Thymus (tissue), 14 donors: Measurements from ENCODE around the gene SPEM3. TPM values are rescaled to one million over a fixed set of nuclear protein-coding genes. Genes with fewer than 3 reads are reported as not detected.

Source experiments
- DNase-seq, 9 donors: peaks; one replicate each; pipeline ENCODE4 v3.0.0-alpha.2; 2013; ENCODE audit warnings: low spot score in 9 of 9, low read depth in 6 of 9, missing footprints in 1 of 9
- H3K27ac ChIP-seq, 2 donors: one replicate each; pipeline ENCODE4 v1.5.1; 2013; ENCODE audit warnings: control low read depth in 1 of 2, low read depth in 1 of 2, low read length in 1 of 2, mild to moderate bottlenecking in 1 of 2, moderate library complexity in 1 of 2
- H3K27me3 ChIP-seq, 2 donors: one replicate each; pipeline ENCODE4 v1.5.1; 2013; ENCODE audit warnings: low read length in 1 of 2; ENCODE audit not compliant: control insufficient read depth in 2 of 2, insufficient read depth in 1 of 2
- H3K36me3 ChIP-seq, 2 donors: one replicate each; pipeline ENCODE4 v1.5.1; 2013; ENCODE audit warnings: low read length in 1 of 2, mild to moderate bottlenecking in 1 of 2, moderate library complexity in 1 of 2; ENCODE audit not compliant: control insufficient read depth in 2 of 2, insufficient read depth in 2 of 2
- H3K4me1 ChIP-seq, 2 donors: one replicate each; pipeline ENCODE4 v1.5.1; 2013; ENCODE audit warnings: low read length in 2 of 2; ENCODE audit not compliant: control insufficient read depth in 2 of 2, insufficient read depth in 2 of 2
- H3K4me3 ChIP-seq, 2 donors: one replicate each; pipeline ENCODE4 v1.5.1; 2013; ENCODE audit warnings: low read length in 2 of 2, control low read depth in 1 of 2, mild to moderate bottlenecking in 1 of 2
- H3K9me3 ChIP-seq, 2 donors: one replicate each; pipeline ENCODE4 v1.5.1; 2013; ENCODE audit warnings: low read length in 1 of 2, mild to moderate bottlenecking in 1 of 2; ENCODE audit not compliant: control insufficient read depth in 2 of 2, insufficient read depth in 1 of 2
- WGBS: extraction: QIAGEN DNeasy Blood & Tissue Kit; methylation state at CpG from one replicate; pipeline ENCODE4 v1.1.7; 2013; 5-methylcytosine and 5-hydroxymethylcytosine counted together
- long read RNA-seq, 10 donors: transcript quantifications; one replicate each; lab custom pipeline, GENCODE V29; 2026
- polyA plus RNA-seq: library from polyadenylated mRNA; stranded (reverse); fragments of 200-250 nt; gene quantifications from one replicate; pipeline ENCODE4 v1.2.3, GENCODE V29; 2013
- total RNA-seq: library from RNA; stranded (reverse); fragments of 120-200 nt; gene quantifications from one replicate; pipeline ENCODE4 v1.2.4, GENCODE V29; 2013
- donor health status: healthy.

SPEM3 gene
- total RNA-seq (not detected), polyA plus RNA-seq (not detected)
- long read RNA-seq, donor 1 = 0 reads
- long read RNA-seq, donor 2 = 0 reads
- long read RNA-seq, donor 3 = 0 reads
- long read RNA-seq, donor 4 = 0 reads
- long read RNA-seq, donor 5 = 0 reads
- long read RNA-seq, donor 6 = 0 reads
- long read RNA-seq, donor 7 = 0 reads
- long read RNA-seq, donor 8 = 0 reads
- long read RNA-seq, donor 9 = 0 reads
- long read RNA-seq, donor 10 = 0 reads

- Histone ChIP-seq H3K4me1 (no peaks in the 10 kb centered on the region), H3K27ac (no peak within 1 kb of the TSS), H3K9me3 (no peaks in the 10 kb centered on the region), H3K36me3 (no peaks in the 10 kb centered on the region), H3K27me3 (peaks cover 0 to 6% of the 10 kb centered on the region in 2 donors), H3K4me3 (no peak within 1 kb of the TSS)
- DNase-seq = no peak
- 91% methylated on average over 5 of the region's 5 CpGs for WGBS
These were observed at the start of gene SPEM3 for GRCh38 chr17:7428557-7428956. TSS of gene SPEM3 (plus strand) at chr17:7428857. CDS start at chr17:7428903, 46 bp downstream.

GRCh38 chr17:7379134-7379533, 49.5 kb upstream of the SPEM3 start:
- peaks cover 34 to 64% of the 10 kb centered on the region in 2 donors for H3K27me3 ChIP-seq
- no peaks in the 10 kb centered on the region for H3K36me3 ChIP-seq
- H3K9me3 ChIP-seq = peaks cover 0 to 6% of the 10 kb centered on the region in 2 donors
- H3K4me3 ChIP-seq = no peak overlapping the region
- peaks cover 0 to 10% of the 10 kb centered on the region in 2 donors for H3K4me1 ChIP-seq
- H3K27ac ChIP-seq = no peak overlapping the region
- no peak for DNase-seq
- 98% methylated on average over 3 of the region's 3 CpGs for WGBS

GRCh38 chr17:7380321-7380720, 48.3 kb upstream of the SPEM3 start:
- H3K27me3 ChIP-seq = peaks cover 34 to 69% of the 10 kb centered on the region in 2 donors
- no peak overlapping the region for H3K4me3 ChIP-seq
- no peak for DNase-seq
- WGBS = 77% methylated on average over 7 of the region's 7 CpGs
- H3K9me3 ChIP-seq = peaks cover 0 to 6% of the 10 kb centered on the region in 2 donors
- no peaks in the 10 kb centered on the region for H3K36me3 ChIP-seq
- H3K4me1 ChIP-seq = peaks cover 2 to 17% of the 10 kb centered on the region in 2 donors
- no peak overlapping the region for H3K27ac ChIP-seq

GRCh38 chr17:7380855-7381683, 47.6 kb upstream of the SPEM3 start, which contains the start of gene TNK1:
TSS of gene TNK1 (plus strand) at chr17:7381089. CDS start at chr17:7382927, 1,838 bp downstream.
- Histone ChIP-seq H3K27me3 (peaks cover 34 to 69% of the 10 kb centered on the region in 2 donors), H3K36me3 (no peaks in the 10 kb centered on the region), H3K4me1 (peaks cover 2 to 17% of the 10 kb centered on the region in 2 donors), H3K9me3 (peaks cover 0 to 6% of the 10 kb centered on the region in 2 donors), H3K4me3 (peak within 1 kb of the TSS in 1 of 2 donors; percentile 4), H3K27ac (peak within 1 kb of the TSS in 1 of 2 donors; percentile 3)
- no peak for DNase-seq
- 9% methylated on average over 52 of the region's 52 CpGs for WGBS

GRCh38 chr17:7382901-7383300, 45.8 kb upstream of the SPEM3 start:
- WGBS = 98% methylated on average over 10 of the region's 10 CpGs
- Histone ChIP-seq H3K36me3 (no peaks in the 10 kb centered on the region), H3K9me3 (peaks cover 0 to 6% of the 10 kb centered on the region in 2 donors), H3K4me3 (no peak overlapping the region), H3K27me3 (peaks cover 34 to 69% of the 10 kb centered on the region in 2 donors), H3K4me1 (peaks cover 2 to 17% of the 10 kb centered on the region in 2 donors), H3K27ac (no peak overlapping the region)
- no peak for DNase-seq

- Histone ChIP-seq H3K4me1 (peaks cover 2 to 17% of the 10 kb centered on the region in 2 donors), H3K4me3 (no peak overlapping the region)
These were observed 45.3 kb upstream of the SPEM3 start for GRCh38 chr17:7383371-7383741.

GRCh38 chr17:7383742-7384488, 44.7 kb upstream of the SPEM3 start:
- Histone ChIP-seq H3K9me3 (peaks cover 0 to 6% of the 10 kb centered on the region in 2 donors), H3K4me3 (peak overlapping the region; percentile 54 to 67), H3K27me3 (peaks cover 34 to 64% of the 10 kb centered on the region in 2 donors), H3K36me3 (no peaks in the 10 kb centered on the region), H3K4me1 (peaks cover 2 to 17% of the 10 kb centered on the region in 2 donors), H3K27ac (peak overlapping the region in 1 of 2 donors; percentile 33)
- DNase-seq = peak in 7 of 9 donors; percentile 67 to 89 (median 71)
- 10% methylated on average over 65 of the region's 65 CpGs for WGBS

More at GRCh38 chr17:7383371-7383741, 45.3 kb upstream of the SPEM3 start:
- 93% methylated on average over 11 of the region's 11 CpGs for WGBS
- peaks cover 0 to 6% of the 10 kb centered on the region in 2 donors for H3K9me3 ChIP-seq
- H3K36me3 ChIP-seq = no peaks in the 10 kb centered on the region
- peaks cover 34 to 68% of the 10 kb centered on the region in 2 donors for H3K27me3 ChIP-seq
- DNase-seq = no peak
- H3K27ac ChIP-seq = no peak overlapping the region

- 48% methylated on average over 23 of the region's 23 CpGs for WGBS
- H3K4me3 ChIP-seq = peak overlapping the region; percentile 54 to 67
- H3K36me3 ChIP-seq = no peaks in the 10 kb centered on the region
- peaks cover 34 to 57% of the 10 kb centered on the region in 2 donors for H3K27me3 ChIP-seq
- H3K4me1 ChIP-seq = peaks cover 2 to 17% of the 10 kb centered on the region in 2 donors
- H3K27ac ChIP-seq = peak overlapping the region in 1 of 2 donors; percentile 3
- no peak for DNase-seq
- peaks cover 0 to 6% of the 10 kb centered on the region in 2 donors for H3K9me3 ChIP-seq
These were observed 44.1 kb upstream of the SPEM3 start for GRCh38 chr17:7384489-7385081.
